Measurements from ENCODE around the gene TMEM151B.

- TF ChIP-seq, protein P1, sequence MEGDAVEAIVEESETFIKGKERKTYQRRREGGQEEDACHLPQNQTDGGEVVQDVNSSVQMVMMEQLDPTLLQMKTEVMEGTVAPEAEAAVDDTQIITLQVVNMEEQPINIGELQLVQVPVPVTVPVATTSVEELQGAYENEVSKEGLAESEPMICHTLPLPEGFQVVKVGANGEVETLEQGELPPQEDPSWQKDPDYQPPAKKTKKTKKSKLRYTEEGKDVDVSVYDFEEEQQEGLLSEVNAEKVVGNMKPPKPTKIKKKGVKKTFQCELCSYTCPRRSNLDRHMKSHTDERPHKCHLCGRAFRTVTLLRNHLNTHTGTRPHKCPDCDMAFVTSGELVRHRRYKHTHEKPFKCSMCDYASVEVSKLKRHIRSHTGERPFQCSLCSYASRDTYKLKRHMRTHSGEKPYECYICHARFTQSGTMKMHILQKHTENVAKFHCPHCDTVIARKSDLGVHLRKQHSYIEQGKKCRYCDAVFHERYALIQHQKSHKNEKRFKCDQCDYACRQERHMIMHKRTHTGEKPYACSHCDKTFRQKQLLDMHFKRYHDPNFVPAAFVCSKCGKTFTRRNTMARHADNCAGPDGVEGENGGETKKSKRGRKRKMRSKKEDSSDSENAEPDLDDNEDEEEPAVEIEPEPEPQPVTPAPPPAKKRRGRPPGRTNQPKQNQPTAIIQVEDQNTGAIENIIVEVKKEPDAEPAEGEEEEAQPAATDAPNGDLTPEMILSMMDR (IDR thresholded peaks at IDR 0.05; ENCODE audit: low read depth, low read length): no peak
- TF ChIP-seq, protein P2, sequence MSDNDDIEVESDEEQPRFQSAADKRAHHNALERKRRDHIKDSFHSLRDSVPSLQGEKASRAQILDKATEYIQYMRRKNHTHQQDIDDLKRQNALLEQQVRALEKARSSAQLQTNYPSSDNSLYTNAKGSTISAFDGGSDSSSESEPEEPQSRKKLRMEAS (IDR thresholded peaks at IDR 0.05; ENCODE audit: low read depth, low read length): no peak
These were observed 41.1 kb downstream of the TMEM151B start for GRCh38 chr6:44311304-44311703.

Measured in NB4 (cell line).